K562 (cell line): ENCODE results near the gene SULT6B1. TPM values are rescaled to one million over a fixed set of nuclear protein-coding genes. Genes with fewer than 3 reads are reported as not detected.

ENCODE experiments used
- ATAC-seq: fragments of 200-7000 bp; cut with Tn5 transposase; 3 replicates; pipeline ENCODE4 v1.9.1; 2020; ENCODE audit warnings: moderate library complexity
- BruUV-seq: library from RNA; stranded (reverse); fragments of 400-500 nt; replicated peaks from 2 replicates; lab custom pipeline; 2021; lab: Mats Ljungman, UMichigan
- CTCF ChIA-PET: fragments of 300-600 bp; formaldehyde crosslinking; extraction: SDS; loops from one replicate; lab custom pipeline; 2021; ENCODE audit warnings: low intra/inter-chr PET ratio; lab: Yijun Ruan, JAX
- POLR2A ChIA-PET: fragments of 300-600, 350-650 bp; sonication (Branson Sonifier 250); formaldehyde crosslinking; extraction: SDS; loops from one replicate; lab custom pipeline; 2021; ENCODE audit warnings: antibody characterized with exemption, inconsistent platforms; lab: Yijun Ruan, JAX
- DNase-seq, 4 experiments: peaks; one replicate each; pipeline versions ENCODE4 v3.0.0 to v3.0.0-alpha.2; 2011 to 2018; ENCODE audit warnings: low spot score in 3 of 4, mixed read lengths in 3 of 4; ENCODE audit errors: extremely low read depth in 1 of 4
- FAIRE-seq: peaks from 2 replicates; lab custom pipeline; 2011; peaks lifted over from hg19 to GRCh38; lab: Jason Lieb, UNC
- H2AFZ ChIP-seq: 2 replicates; pipeline ENCODE4 v1.6.0; 2011; ENCODE audit warnings: low read depth, low read length, control low read depth, inconsistent platforms
- H3K27ac ChIP-seq: fragments of 200-600 bp; 3 replicates; pipeline ENCODE4 v1.8.0; 2011; ENCODE audit warnings: low read depth, mild to moderate bottlenecking, control low read depth, inconsistent platforms, low read length, moderate library complexity, mixed read lengths; ENCODE audit errors: extremely low read depth
- H3K27me3 ChIP-seq, 2 experiments: fragments of 300-600 bp in 1 of 2; 2 replicates in 1 of 2; 3 replicates in 1 of 2; pipeline versions ENCODE4 v1.6.0 to v1.8.0; 2011; ENCODE audit warnings: inconsistent platforms in 2 of 2, low read length in 2 of 2, mild to moderate bottlenecking in 1 of 2, mixed read lengths in 1 of 2, moderate library complexity in 1 of 2; ENCODE audit not compliant: control insufficient read depth in 2 of 2, insufficient read depth in 2 of 2
- H3K36me3 ChIP-seq: fragments of 300-600 bp; 3 replicates; pipeline ENCODE4 v1.8.0; 2011; ENCODE audit warnings: mild to moderate bottlenecking, low read length, inconsistent platforms; ENCODE audit not compliant: control insufficient read depth, insufficient read depth
- H3K4me1 ChIP-seq, 2 experiments: fragments of 200-600 bp in 1 of 2; replicated peaks in 1 of 2; 2 replicates in 1 of 2; 3 replicates in 1 of 2; pipeline versions ENCODE4 v1.5.1 to v1.8.0; 2011; ENCODE audit warnings: inconsistent platforms in 2 of 2, low read length in 2 of 2, mild to moderate bottlenecking in 1 of 2, mixed read lengths in 1 of 2, moderate library complexity in 1 of 2; ENCODE audit not compliant: control insufficient read depth in 2 of 2, insufficient read depth in 2 of 2
- H3K4me2 ChIP-seq: 2 replicates; pipeline ENCODE4 v1.6.1; 2011; ENCODE audit warnings: low read length, control low read depth, inconsistent platforms, mixed read lengths; ENCODE audit not compliant: insufficient read depth
- H3K4me3 ChIP-seq: fragments of 200-600 bp; sonication (generic), shearing (Covaris generic); 2 replicates; pipeline ENCODE4 v1.5.1; 2016; ENCODE audit warnings: control low read depth, inconsistent platforms
- H3K79me2 ChIP-seq: fragments of 200-600 bp; 3 replicates; pipeline ENCODE4 v1.8.0; 2011; ENCODE audit warnings: low read length, inconsistent platforms; ENCODE audit not compliant: control insufficient read depth, insufficient read depth
- H3K9ac ChIP-seq, 2 experiments: 2 replicates each; pipeline versions ENCODE4 v1.6.0 to v1.6.1; 2011; ENCODE audit warnings: low read depth in 2 of 2, low read length in 2 of 2, control low read depth in 1 of 2, inconsistent platforms in 1 of 2, mild to moderate bottlenecking in 1 of 2, mixed read lengths in 1 of 2; ENCODE audit not compliant: insufficient read depth in 1 of 2
- H3K9me1 ChIP-seq: one replicate; pipeline ENCODE4 v1.6.0; 2011; ENCODE audit warnings: inconsistent platforms, mild to moderate bottlenecking, low read length, moderate library complexity; ENCODE audit not compliant: control insufficient read depth, insufficient read depth
- H3K9me3 ChIP-seq: replicated peaks from 2 replicates; pipeline ENCODE4 v1.5.1; 2011; ENCODE audit warnings: low read depth, low read length, inconsistent platforms; ENCODE audit not compliant: control insufficient read depth, insufficient read depth
- H4K20me1 ChIP-seq: replicated peaks from 2 replicates; pipeline ENCODE4 v1.6.1; 2011; ENCODE audit warnings: low read length, inconsistent platforms, mixed read lengths; ENCODE audit not compliant: control insufficient read depth, insufficient read depth
- BRF1 ChIP-seq: IDR thresholded peaks from 3 replicates; pipeline ENCODE4 v1.6.1; 2011; ENCODE audit warnings: borderline replicate concordance, mild to moderate bottlenecking; ENCODE audit not compliant: insufficient read length; ENCODE audit errors: extremely low read depth
- C11orf30 ChIP-seq: fragments of 450-650 bp; IDR thresholded peaks from 2 replicates; pipeline ENCODE4 v1.6.1; 2016; ENCODE audit warnings: low read depth, mild to moderate bottlenecking
- HIVEP1 ChIP-seq: fragments of 250-450 bp; sonication (Bioruptor Pico); IDR thresholded peaks from 2 replicates; pipeline ENCODE4 v1.4.0; 2020; ENCODE audit warnings: mild to moderate bottlenecking
- KHSRP ChIP-seq: fragments of 450-650 bp; IDR thresholded peaks from 2 replicates; pipeline ENCODE4 v1.6.1; 2017
- LCOR ChIP-seq: sonication (generic); formaldehyde crosslinking; IDR thresholded peaks from 2 replicates; pipeline ENCODE4 v1.8.0; 2022; ENCODE audit warnings: mild to moderate bottlenecking, missing genetic modification reagents
- MCM7 ChIP-seq, 2 experiments: fragments of 450-650 bp; IDR thresholded peaks; 2 replicates each; pipeline ENCODE4 v1.6.1; 2016 to 2018
- MITF ChIP-seq: IDR thresholded peaks from 2 replicates; pipeline ENCODE4 v1.6.1; 2014; ENCODE audit warnings: antibody characterized with exemption
- MTA2 ChIP-seq: fragments of 450-650 bp; IDR thresholded peaks from 2 replicates; pipeline ENCODE4 v1.6.1; 2016; ENCODE audit warnings: low read depth
- NR3C1 ChIP-seq: sonication (generic); formaldehyde crosslinking; IDR thresholded peaks from 2 replicates; pipeline ENCODE4 v1.8.1; 2022; ENCODE audit warnings: missing genetic modification reagents
- PHTF2 ChIP-seq: fragments of 250-450 bp; sonication (Bioruptor Pico); IDR thresholded peaks from 2 replicates; pipeline ENCODE4 v1.5.0; 2021; ENCODE audit warnings: mild to moderate bottlenecking
- TAF7 ChIP-seq: fragments of 450-650 bp; IDR thresholded peaks from 2 replicates; pipeline ENCODE4 v1.6.1; 2016; ENCODE audit warnings: missing genetic modification characterization, missing compliant biosample characterization
- TARDBP ChIP-seq: fragments of 450-650 bp; IDR thresholded peaks from 2 replicates; pipeline ENCODE4 v1.6.1; 2016
- TGIF2 ChIP-seq: sonication (generic); formaldehyde crosslinking; IDR thresholded peaks from 2 replicates; pipeline ENCODE4 v1.8.1; 2022; ENCODE audit warnings: mild to moderate bottlenecking, missing genetic modification reagents, moderate library complexity
- ZNF197 ChIP-seq: fragments of 200-800 bp; sonication (Bioruptor generic); IDR thresholded peaks from 2 replicates; pipeline ENCODE4 v1.6.1; 2016; ENCODE audit warnings: low read depth, missing genetic modification characterization, missing compliant biosample characterization
- ZNF584 ChIP-seq: fragments of 200-800 bp; sonication (Bioruptor generic); IDR thresholded peaks from 2 replicates; pipeline ENCODE4 v1.6.1; 2016; ENCODE audit warnings: low read depth, mild to moderate bottlenecking, missing genetic modification characterization, missing compliant biosample characterization
- ZNF609 ChIP-seq: sonication (generic); formaldehyde crosslinking; IDR thresholded peaks from 2 replicates; pipeline ENCODE4 v1.8.1; 2023; ENCODE audit warnings: missing genetic modification reagents, mild to moderate bottlenecking, borderline replicate concordance
- WGBS: fragments of 100-300 bp; shearing (Covaris generic); methylation state at CpG from one replicate; pipeline ENCODE4 v1.1.6; 2016; ENCODE audit warnings: low coverage, mixed read lengths; ENCODE audit not compliant: insufficient coverage; ENCODE audit errors: missing lambda C conversion rate; 5-methylcytosine and 5-hydroxymethylcytosine counted together
- in situ Hi-C: fragments of 300-500 bp; cut with MboI; formaldehyde crosslinking; loops from 4 replicates; pipeline ENCODE4 v1.15.0; 2018; ENCODE audit warnings: inconsistent platforms, mixed read lengths
- intact Hi-C: fragments of 100-400 bp; cut with micrococcal nuclease; formaldehyde crosslinking; loops from 2 replicates; pipeline ENCODE4 v1.14.2; 2022
- polyA plus RNA-seq, 8 experiments: library from polyadenylated mRNA; depleted of rRNA in 4 of 8; stranded (reverse) in 5 of 8; unstranded in 3 of 8; fragments of >200 nt; fragmentation: Nextera tagmentation in 2 of 8; fragmentation: Illumina TruSeq in 1 of 8; extraction: Ambion mirVana in 2 of 8; extraction: Trizol in 1 of 8; gene quantifications; 2 replicates each; pipeline versions ENCODE4 v1.2.1 to v1.2.3, GENCODE V29; 2011 to 2014; ENCODE audit warnings: inconsistent platforms in 1 of 8, missing spikeins in 1 of 8
- total RNA-seq, 7 experiments: library from RNA; depleted of rRNA in 6 of 7; stranded (reverse); fragments of >200 nt in 6 of 7; fragmentation: Illumina TruSeq in 2 of 7; extraction: Trizol in 2 of 7; gene quantifications; 2 replicates each; pipeline versions ENCODE4 v1.2.1 to v1.2.3, GENCODE V29; 2011 to 2021; ENCODE audit warnings: low replicate concordance in 1 of 7

The SULT6B1 gene
- total and polyA plus RNA-seq, 9 of the 15 experiments (the other 6 are each of a cell fraction or from before 2014, with no cell fraction given) = not detected

GRCh38 chr2:37231241-37232130, 43.0 kb upstream of the SULT6B1 start, which contains the start of the genes CEBPZ and NDUFAF7:
CEBPZ (minus strand) TSS chr2:37231596; CDS start chr2:37231567, 29 bp downstream.
NDUFAF7 (plus strand) TSS chr2:37231658; CDS start chr2:37231706, 48 bp downstream.
- peak within 1 kb of the TSS; percentile 86 to 94 for H3K9ac ChIP-seq
- H3K79me2 ChIP-seq = peaks cover 87% of the 10 kb centered on the region
- peak within 1 kb of the TSS; percentile 80 for H3K27ac ChIP-seq
- ATAC-seq (peak; percentile 96), DNase-seq (peak; percentile 80 to 93 (median 85)), FAIRE-seq (peak; percentile 97)
- H3K9me1 ChIP-seq = no peaks in the 10 kb centered on the region
- no peaks in the 10 kb centered on the region for H3K9me3 ChIP-seq
- under 1% methylated on average over 67 of the region's 73 CpGs for WGBS
- intact Hi-C loops (no loop called here), in situ Hi-C loops (loop anchor here (10.0 kb wide), 1 partner anchor 333 kb away; no protein-coding TSS in a partner anchor)
- peak within 1 kb of the TSS; percentile 68 for H3K4me3 ChIP-seq
- POLR2A ChIA-PET = interaction anchor here (0.5 to 1.4 kb wide), 11 partner anchors 10 to 1092 kb away, joined by 3 to 6 read pairs (median 3); no protein-coding TSS in a partner anchor
- H2AFZ ChIP-seq = peak within 1 kb of the TSS; percentile 85
- H3K27me3 ChIP-seq = no peaks in the 10 kb centered on the region
- CTCF ChIA-PET = interaction anchor here (0.6 kb wide), 1 partner anchor 700 kb away, joined by 3 read pairs; no protein-coding TSS in a partner anchor
- 0 out of 2 replicates have a peak, but pooled peaks cover 4% of the 10 kb centered on the region for H4K20me1 ChIP-seq
- TSS peak; percentile 74 for BruUV-seq
- H3K4me2 ChIP-seq = peak within 1 kb of the TSS; percentile 98
- peaks cover 7 to 19% of the 10 kb centered on the region in 2 experiments; a peak in 4 of 5 replicates for H3K4me1 ChIP-seq
- H3K36me3 ChIP-seq = peaks cover 51% of the 10 kb centered on the region
- no peak for TF ChIP-seq KHSRP
- TF ChIP-seq MCM7 (IDR thresholded peaks at IDR 0.05) = no peak
- TF ChIP-seq C11orf30 = peak; percentile 82
- no peak for TF ChIP-seq TGIF2 (CRISPR knock-in tag)
- no peak for TF ChIP-seq ZNF584 (CRISPR knock-in tag)
- no peak; the same call in 1 of the 2 replicates for TF ChIP-seq PHTF2 (CRISPR knock-in tag)
- TF ChIP-seq MITF = no peak
- TF ChIP-seq MTA2 = no peak
- no peak for TF ChIP-seq TARDBP
- TF ChIP-seq BRF1 = no peak
- no peak for TF ChIP-seq HIVEP1 (CRISPR knock-in tag)
- TF ChIP-seq ZNF197 (CRISPR knock-in tag) = no peak
- no peak for TF ChIP-seq NR3C1
- peak; percentile 86 for TF ChIP-seq TAF7 (tag)
- TF ChIP-seq ZNF609 (CRISPR knock-in tag) = no peak
- peak; percentile 49; the same call in 1 of the 2 replicates for TF ChIP-seq LCOR (CRISPR knock-in tag)
